ENCODE data around the gene TRPM2.
A peak's percentile ranks its signal among the peaks of the same experiment; 100 is the strongest.

The TRPM2 gene

DNA sequence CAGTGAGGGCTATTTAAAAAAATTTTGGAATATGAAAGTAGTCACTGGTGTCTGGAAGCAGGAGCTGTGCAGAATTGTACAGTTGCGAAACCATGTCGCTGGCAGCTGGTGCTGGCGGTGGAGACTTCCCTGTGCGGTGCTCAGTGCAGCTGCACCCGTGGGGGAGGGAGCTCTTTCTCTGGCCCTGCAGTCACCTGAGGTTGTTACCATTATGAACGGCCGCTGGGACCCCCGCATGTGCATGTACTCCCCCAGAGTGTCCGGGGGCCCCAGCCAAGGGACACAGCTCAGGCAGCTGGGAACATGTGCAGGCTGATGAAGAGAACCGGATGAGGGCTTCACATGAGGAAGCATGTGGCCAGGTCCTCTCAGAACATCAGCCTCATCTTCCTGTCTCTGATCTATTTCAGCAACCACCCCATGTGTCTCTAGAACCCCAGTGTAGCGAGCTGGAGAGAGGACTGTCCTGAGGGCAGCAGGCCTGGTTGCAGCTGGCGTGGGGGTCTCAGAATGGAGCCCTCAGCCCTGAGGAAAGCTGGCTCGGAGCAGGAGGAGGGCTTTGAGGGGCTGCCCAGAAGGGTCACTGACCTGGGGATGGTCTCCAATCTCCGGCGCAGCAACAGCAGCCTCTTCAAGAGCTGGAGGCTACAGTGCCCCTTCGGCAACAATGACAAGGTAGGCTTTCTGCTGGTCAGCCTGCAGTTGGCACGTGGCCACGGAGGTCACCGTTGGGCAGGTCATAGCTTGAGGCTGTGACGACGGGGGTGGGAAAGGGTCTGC lies at the start of gene TRPM2:
Gene TRPM2 (plus strand): TSS at position 431 of the 780 bp plus-strand sequence. CDS start 80 bp downstream, at position 511.
- TF ChIP-seq CTCF (IDR thresholded peaks at IDR 0.05; ENCODE audit: low read depth, low read length) = no peak
- H3K4me3 ChIP-seq (replicated peaks in 1 of 2; ENCODE audit: low read depth in 2 of 2, low read length in 2 of 2) = no peak within 1 kb of the TSS
- DNase-seq (ENCODE audit: low read depth in 2 of 2) = peak; percentile 43 to 54

DNA sequence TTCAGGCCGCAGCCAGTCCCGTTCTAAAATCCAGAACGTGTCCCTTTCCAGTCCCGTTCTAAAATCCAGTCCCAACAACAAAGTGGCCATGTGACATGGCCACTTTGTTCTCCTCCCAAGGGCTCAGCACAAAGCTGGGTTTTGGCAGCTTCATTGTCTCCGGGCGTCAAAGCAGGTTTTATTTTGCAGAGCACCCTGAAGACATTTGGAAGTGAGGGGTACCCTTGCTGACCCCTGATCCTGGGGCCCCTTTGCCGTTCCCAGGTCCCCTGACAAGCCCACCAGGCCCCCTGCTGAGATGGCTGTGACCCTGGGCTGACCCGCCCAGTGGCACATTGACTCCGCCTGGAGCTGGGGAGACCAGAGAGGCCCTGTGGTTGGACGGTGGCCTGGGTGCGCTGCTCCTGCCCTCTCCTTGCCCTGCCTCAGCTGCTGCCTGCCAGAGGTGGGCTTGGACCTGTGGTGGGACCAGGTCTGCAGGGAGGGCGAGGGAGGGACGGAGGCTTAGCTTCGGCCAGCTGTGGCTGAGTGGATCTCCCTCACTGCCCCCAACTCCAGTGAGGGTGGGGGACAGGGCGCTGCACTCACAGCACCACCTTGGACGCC lies 49.3 kb upstream of the TRPM2 start:
- no peak overlapping the region for H3K4me3 ChIP-seq (replicated peaks in 1 of 2; ENCODE audit: low read depth in 2 of 2, low read length in 2 of 2)
- DNase-seq (ENCODE audit: low read depth in 2 of 2) = no peak
- TF ChIP-seq CTCF (IDR thresholded peaks at IDR 0.05; ENCODE audit: low read depth, low read length) = no peak

DNA sequence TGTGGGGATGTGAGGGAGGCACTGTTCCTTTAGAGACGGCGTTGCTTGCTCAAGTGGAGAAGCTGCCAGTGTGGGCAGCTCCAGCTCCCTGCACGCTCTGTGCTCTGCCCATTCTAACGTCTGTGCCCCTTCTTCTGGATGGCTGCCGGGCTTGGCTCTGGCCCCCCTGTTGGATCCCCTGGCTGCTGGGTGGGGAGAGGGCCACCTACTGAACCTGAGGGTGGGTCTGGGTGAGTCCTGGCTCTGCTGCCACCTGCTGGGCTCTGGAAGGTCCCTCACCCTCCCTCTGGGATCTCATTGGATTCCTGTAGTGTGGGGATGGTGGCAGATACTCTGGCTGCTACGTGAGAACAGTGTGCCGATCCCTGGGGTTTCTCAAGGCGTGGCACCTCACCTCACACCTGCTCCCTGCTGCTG lies 48.5 kb upstream of the TRPM2 start:
- H3K4me3 ChIP-seq (replicated peaks in 1 of 2; ENCODE audit: low read depth in 2 of 2, low read length in 2 of 2) = no peak overlapping the region
- peak; percentile 48 to 52 for DNase-seq (ENCODE audit: low read depth in 2 of 2)
- TF ChIP-seq CTCF (IDR thresholded peaks at IDR 0.05; ENCODE audit: low read depth, low read length) = peak; percentile 67

- no peak for TF ChIP-seq CTCF (IDR thresholded peaks at IDR 0.05; ENCODE audit: low read depth, low read length)
- DNase-seq (ENCODE audit: low read depth in 2 of 2) = no peak
These were observed 47.7 kb upstream of the TRPM2 start for GRCh38 chr21:44305691-44306090.

GRCh38 chr21:44306936-44307704 lies 46.3 kb upstream of the TRPM2 start:
- no peak for DNase-seq (ENCODE audit: low read depth in 2 of 2)
- H3K4me3 ChIP-seq (replicated peaks in 1 of 2; ENCODE audit: low read depth in 2 of 2, low read length in 2 of 2) = no peak overlapping the region
- TF ChIP-seq CTCF (IDR thresholded peaks at IDR 0.05; ENCODE audit: low read depth, low read length) = no peak

More at GRCh38 chr21:44305691-44306090, 47.7 kb upstream of the TRPM2 start:
- no peak overlapping the region for H3K4me3 ChIP-seq (replicated peaks in 1 of 2; ENCODE audit: low read depth in 2 of 2, low read length in 2 of 2)

- H3K4me3 ChIP-seq (replicated peaks in 1 of 2; ENCODE audit: low read depth in 2 of 2, low read length in 2 of 2) = no peak overlapping the region
- no peak for DNase-seq (ENCODE audit: low read depth in 2 of 2)
- no peak for TF ChIP-seq CTCF (IDR thresholded peaks at IDR 0.05; ENCODE audit: low read depth, low read length)
These were observed 42.6 kb upstream of the TRPM2 start for GRCh38 chr21:44310628-44311507.
